ENCODE measurements around the gene RPS6KA2. TPM values are rescaled to one million over a fixed set of nuclear protein-coding genes. Genes with fewer than 3 reads are reported as not detected.

The RPS6KA2 gene
- polyA plus RNA-seq, 1 donor (not counting 4 experiments of a cell fraction or from before 2014, with no cell fraction given): 8.2 TPM

DNA sequence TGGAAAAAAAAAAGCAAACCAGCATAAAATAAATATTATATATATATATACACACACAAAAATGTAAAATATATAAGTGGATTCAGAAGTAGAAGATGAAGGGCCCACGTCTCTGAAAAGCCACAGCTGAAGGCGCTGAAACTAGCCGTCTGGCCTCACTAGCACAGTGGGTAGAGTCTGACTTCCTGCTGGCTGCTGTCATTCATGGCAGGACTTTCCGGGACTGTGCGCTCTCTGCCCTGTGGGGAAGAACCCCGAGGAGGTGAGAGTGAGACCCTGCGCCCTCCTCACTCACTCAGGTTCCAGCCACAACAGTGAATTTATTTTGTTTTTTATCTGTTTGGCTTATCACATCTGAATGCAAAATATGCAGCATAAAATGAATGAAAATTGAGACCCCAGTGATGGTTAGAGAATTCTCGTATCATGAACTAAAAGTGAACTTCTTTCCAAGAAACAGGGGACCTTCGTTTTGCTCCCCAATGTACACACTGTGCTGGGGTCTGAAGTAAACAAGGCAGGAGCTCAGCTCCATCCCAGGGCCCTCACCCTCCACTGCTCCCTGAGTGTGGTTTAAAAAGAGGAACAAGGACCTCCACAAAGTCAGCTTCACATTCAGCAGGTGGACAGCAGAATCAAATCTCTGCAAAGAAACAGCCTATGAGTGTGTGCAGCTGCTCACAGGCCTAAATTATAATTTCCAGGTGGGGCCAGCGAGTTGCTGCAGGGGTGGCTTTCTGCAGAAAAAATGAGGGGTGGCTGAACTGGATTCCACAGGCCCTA, 39.2 kb downstream of the RPS6KA2 start:
- no peak overlapping the region for H3K4me3 ChIP-seq (ENCODE audit: control insufficient read depth in 2 of 3, extremely low read depth in 1 of 3, insufficient read depth in 2 of 3, low read depth in 1 of 3, low read length in 3 of 3)
- no peak overlapping the region for H3K4me2 ChIP-seq (ENCODE audit: control insufficient read depth, extremely low read depth, insufficient read depth, low read depth, low read length)
- H3K79me2 ChIP-seq (ENCODE audit: control insufficient read depth, insufficient read depth, low read length): no peaks in the 10 kb centered on the region
- FAIRE-seq (no peak), DNase-seq (ENCODE audit: low read depth, low spot score) (no peak)
- H3K27ac ChIP-seq (ENCODE audit: control insufficient read depth, insufficient read depth, low read length): no peak overlapping the region
- no peak for TF ChIP-seq CTCF (optimal IDR thresholded peaks at IDR 0.05 in 1 of 3, IDR thresholded peaks at IDR 0.05 in 1 of 3, conservative IDR thresholded peaks at IDR 0.05 in 1 of 3; ENCODE audit: extremely low read depth in 1 of 3, insufficient read depth in 2 of 3, low read length in 3 of 3)
- TF ChIP-seq EZH2 (IDR thresholded peaks at IDR 0.05; ENCODE audit: low read length): no peak
- H3K27me3 ChIP-seq (ENCODE audit: control insufficient read depth, extremely low read depth, insufficient read depth, low read length): no peaks in the 10 kb centered on the region
- peaks cover 3% of the 10 kb centered on the region for H3K9me1 ChIP-seq (ENCODE audit: control insufficient read depth, extremely low read depth, insufficient read depth, low read length)
- H3K9me3 ChIP-seq (ENCODE audit: control insufficient read depth, low read depth, low read length): no peaks in the 10 kb centered on the region
- no peak overlapping the region for H2AFZ ChIP-seq (ENCODE audit: control insufficient read depth, low read length)
- no peaks in the 10 kb centered on the region for H3K4me1 ChIP-seq (ENCODE audit: control insufficient read depth, extremely low read depth, insufficient read depth, low read length)
- dilution Hi-C loops (cut with MboI; ENCODE audit: extremely low pct_ligation_motif_present, low sequenced_read_pairs): no loop called here
- H4K20me1 ChIP-seq (ENCODE audit: control insufficient read depth, extremely low read depth, insufficient read depth, low read length): no peaks in the 10 kb centered on the region
- no peaks in the 10 kb centered on the region for H3K36me3 ChIP-seq (ENCODE audit: control insufficient read depth in 2 of 2, extremely low read depth in 1 of 2, insufficient read depth in 2 of 2, low read length in 2 of 2)
- no peak overlapping the region for H3K9ac ChIP-seq (ENCODE audit: control insufficient read depth, extremely low read depth, insufficient read depth, low read length)

GRCh38 chr6:166586424-166587156, 40.5 kb downstream of the RPS6KA2 start, which contains the start of gene RAMACL:
TSS of gene RAMACL (minus strand) at chr6:166586678. CDS start at chr6:166586477, 201 bp downstream.
- DNase-seq (ENCODE audit: low read depth, low spot score) (no peak), FAIRE-seq (no peak)
- Histone ChIP-seq H3K27me3 (ENCODE audit: control insufficient read depth, extremely low read depth, insufficient read depth, low read length) (no peaks in the 10 kb centered on the region), H2AFZ (ENCODE audit: control insufficient read depth, low read length) (no peak within 1 kb of the TSS), H3K4me2 (ENCODE audit: control insufficient read depth, extremely low read depth, insufficient read depth, low read depth, low read length) (no peak within 1 kb of the TSS), H3K79me2 (ENCODE audit: control insufficient read depth, insufficient read depth, low read length) (no peaks in the 10 kb centered on the region), H3K9me3 (ENCODE audit: control insufficient read depth, low read depth, low read length) (no peaks in the 10 kb centered on the region), H3K9me1 (ENCODE audit: control insufficient read depth, extremely low read depth, insufficient read depth, low read length) (peaks cover 3% of the 10 kb centered on the region), H3K4me3 (ENCODE audit: control insufficient read depth in 2 of 3, extremely low read depth in 1 of 3, insufficient read depth in 2 of 3, low read depth in 1 of 3, low read length in 3 of 3) (no peak within 1 kb of the TSS), H3K27ac (ENCODE audit: control insufficient read depth, insufficient read depth, low read length) (no peak within 1 kb of the TSS), H3K4me1 (ENCODE audit: control insufficient read depth, extremely low read depth, insufficient read depth, low read length) (no peaks in the 10 kb centered on the region), H3K36me3 (ENCODE audit: control insufficient read depth in 2 of 2, extremely low read depth in 1 of 2, insufficient read depth in 2 of 2, low read length in 2 of 2) (no peaks in the 10 kb centered on the region), H3K9ac (ENCODE audit: control insufficient read depth, extremely low read depth, insufficient read depth, low read length) (no peak within 1 kb of the TSS), H4K20me1 (ENCODE audit: control insufficient read depth, extremely low read depth, insufficient read depth, low read length) (no peaks in the 10 kb centered on the region)
- dilution Hi-C loops (cut with MboI; ENCODE audit: extremely low pct_ligation_motif_present, low sequenced_read_pairs): no loop called here
- TF ChIP-seq EZH2 (IDR thresholded peaks at IDR 0.05; ENCODE audit: low read length) (no peak), CTCF (optimal IDR thresholded peaks at IDR 0.05 in 1 of 3, IDR thresholded peaks at IDR 0.05 in 1 of 3, conservative IDR thresholded peaks at IDR 0.05 in 1 of 3; ENCODE audit: extremely low read depth in 1 of 3, insufficient read depth in 2 of 3, low read length in 3 of 3) (no peak)
